Stomach (tissue), 9 donors: ENCODE data around the gene NRIP3. TPM values are rescaled to one million over a fixed set of nuclear protein-coding genes. Genes with fewer than 3 reads are reported as not detected.
A peak's percentile ranks its signal among the peaks of the same experiment; 100 is the strongest.

Experiments
- DNase-seq, 2 donors: peaks; one replicate each; pipeline versions ENCODE4 v3.0.0 to v3.0.0-alpha.2; 2013 to 2019
- H3K27ac ChIP-seq, 5 donors: fragments of 200-600 bp in 4 of 5; sonication (generic) in 4 of 5; one replicate each; pipeline ENCODE4 v1.5.1; 2013 to 2019; ENCODE audit warnings: mild to moderate bottlenecking in 1 of 5, moderate library complexity in 1 of 5
- H3K27me3 ChIP-seq, 3 donors: fragments of 200-600 bp; sonication (generic); one replicate each; pipeline ENCODE4 v1.5.1; 2017 to 2019; ENCODE audit warnings: mixed run types in 1 of 3
- H3K36me3 ChIP-seq, 4 donors: fragments of 200-600 bp; sonication (generic); 1 replicate in 3 of 4; 2 replicates in 1 of 4; pipeline ENCODE4 v1.5.1; 2016 to 2019
- H3K4me1 ChIP-seq, 4 donors: fragments of 200-600 bp; sonication (generic); one replicate each; pipeline ENCODE4 v1.5.1; 2016 to 2019
- H3K4me3 ChIP-seq, 4 donors: fragments of 200-600 bp; sonication (generic) in 3 of 4; one replicate each; pipeline ENCODE4 v1.5.1; 2016 to 2019; ENCODE audit warnings: mild to moderate bottlenecking in 1 of 4
- H3K9me3 ChIP-seq, 4 donors: fragments of 200-600 bp; sonication (generic); one replicate each; pipeline ENCODE4 v1.5.1; 2016 to 2019
- CTCF ChIP-seq, 7 experiments: fragments of 450-650 bp in 4 of 7; fragments of 200-600 bp in 3 of 7; sonication (generic) in 3 of 7; IDR thresholded peaks; one replicate each; pipeline ENCODE4 v1.5.1; 2016 to 2019; ENCODE audit warnings: antibody characterized with exemption in 7 of 7, control low read depth in 2 of 7, mild to moderate bottlenecking in 1 of 7
- EP300 ChIP-seq: sonication (generic); formaldehyde crosslinking; IDR thresholded peaks from one replicate; pipeline ENCODE4 v1.6.1; 2017; ENCODE audit warnings: antibody characterized with exemption
- POLR2A ChIP-seq, 4 donors: fragments of 450-650 bp; IDR thresholded peaks; one replicate each; pipeline ENCODE4 v1.6.1; 2016; ENCODE audit warnings: antibody characterized with exemption in 4 of 4, control low read depth in 2 of 4, mild to moderate bottlenecking in 1 of 4, moderate library complexity in 1 of 4
- POLR2AphosphoS5 ChIP-seq, 3 donors: sonication (generic); formaldehyde crosslinking; IDR thresholded peaks; one replicate each; pipeline ENCODE4 v1.6.1; 2016; ENCODE audit warnings: antibody characterized with exemption in 3 of 3
- WGBS, 5 donors: extraction: QIAGEN DNeasy Blood & Tissue Kit in 3 of 5; methylation state at CpG; one replicate each; pipeline versions ENCODE4 v1.1.5 to v1.1.7; 2013 to 2018; 5-methylcytosine and 5-hydroxymethylcytosine counted together
- intact Hi-C: fragments of 100-400 bp; cut with DNase I; formaldehyde crosslinking; loops from one replicate; pipeline ENCODE4 v1.15.1; 2023; ENCODE audit warnings: low total_unique reads
- polyA plus RNA-seq, 3 donors: library from polyadenylated mRNA; stranded (reverse); fragments of 200-250 nt; gene quantifications; one replicate each; pipeline ENCODE4 v1.2.3, GENCODE V29; 2013
- total RNA-seq, 5 donors: library from RNA; depleted of rRNA; stranded (reverse); fragments of >200 nt; gene quantifications; one replicate each; pipeline versions ENCODE4 v1.1.0 to v1.2.3, GENCODE V29; 2014 to 2016
- donor health status: healthy with polysubstance abuse.
- donor health status: Bipolar disorder and iron deficiency.
- donor health status: healthy.

Gene NRIP3
- total and polyA plus RNA-seq, 8 donors, result 0.33 to 3.9 (median 1.6) TPM; not detected in 2

- DNase-seq, result peak in 1 of 2 donors; percentile 65
- no peaks in the 10 kb centered on the region for H3K36me3 ChIP-seq
- peaks cover 6 to 38% (median 27%) of the 10 kb centered on the region in 4 donors for H3K4me1 ChIP-seq
- no peaks in the 10 kb centered on the region for H3K9me3 ChIP-seq
- no peaks in the 10 kb centered on the region for H3K27me3 ChIP-seq
- 74 to 87% (median 79%) methylated on average over 4 of the region's 4 CpGs for WGBS, 5 donors
- intact Hi-C loops, result no loop called here
- H3K4me3 ChIP-seq, result no peak overlapping the region
- H3K27ac ChIP-seq, result peak overlapping the region in 4 of 5 donors; percentile 52 to 81 (median 68)
- TF ChIP-seq CTCF (IDR thresholded peaks at IDR 0.05) (no peak), EP300 (no peak), POLR2A (IDR thresholded peaks at IDR 0.05) (no peak), POLR2AphosphoS5 (IDR thresholded peaks at IDR 0.05) (no peak)
Measured at GRCh38 chr11:9046481-9046880, 42.7 kb upstream of the NRIP3 start.

DNA sequence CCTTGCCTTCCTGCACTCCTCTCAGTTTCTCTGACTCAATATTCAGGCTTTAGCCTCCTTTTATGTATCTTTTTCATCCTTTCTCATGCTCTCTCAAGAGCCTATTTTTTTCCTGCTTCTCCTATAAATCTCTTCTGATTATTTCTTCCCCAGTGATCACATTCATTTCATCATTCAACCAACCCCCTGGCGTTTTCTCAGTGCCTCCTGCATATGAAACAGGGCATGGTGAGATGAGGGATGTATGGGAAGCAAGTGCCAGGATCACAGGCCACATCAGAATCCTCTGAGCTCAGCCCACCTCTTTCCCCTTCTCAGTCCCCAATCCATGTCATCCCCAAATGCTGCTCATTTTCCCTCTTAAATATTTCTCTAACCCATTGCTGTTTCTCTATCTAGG lies 38.7 kb upstream of the NRIP3 start:
- intact Hi-C loops, result no loop called here
- Histone ChIP-seq H3K4me1 (peaks cover 4 to 15% (median 10%) of the 10 kb centered on the region in 4 donors), H3K9me3 (no peaks in the 10 kb centered on the region), H3K36me3 (peaks cover 0 to 8% (median 2%) of the 10 kb centered on the region in 4 donors), H3K4me3 (no peak overlapping the region), H3K27ac (no peak overlapping the region), H3K27me3 (no peaks in the 10 kb centered on the region)
- no peak for DNase-seq
- TF ChIP-seq POLR2AphosphoS5 (IDR thresholded peaks at IDR 0.05) (no peak), POLR2A (IDR thresholded peaks at IDR 0.05) (no peak), EP300 (no peak), CTCF (IDR thresholded peaks at IDR 0.05) (no peak)
- WGBS, 5 donors, result 57 to 86% (median 69%) methylated on average over 1 of the region's 1 CpG

DNA sequence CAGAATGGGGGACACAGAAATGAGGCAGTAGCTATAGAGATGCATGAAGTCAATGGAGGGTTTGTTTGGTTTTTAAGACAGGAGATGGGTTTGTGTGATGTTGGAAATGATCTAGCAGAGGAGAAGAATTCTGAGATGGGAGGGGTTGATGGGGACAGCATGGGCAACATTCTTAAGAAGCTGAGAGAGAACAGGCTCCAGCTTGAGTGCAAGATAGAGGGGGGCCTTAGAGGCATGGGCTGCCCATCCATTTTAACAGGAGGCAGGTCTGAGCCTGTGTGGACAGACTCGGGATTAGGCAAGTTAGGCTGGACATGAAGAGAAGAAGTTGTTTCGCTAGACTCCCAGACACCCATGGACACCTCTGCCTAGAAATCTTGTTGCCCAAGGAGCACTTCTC lies 37.9 kb upstream of the NRIP3 start:
- H3K4me1 ChIP-seq, result peaks cover 0 to 8% (median 4%) of the 10 kb centered on the region in 4 donors
- DNase-seq, result no peak
- no peak overlapping the region for H3K4me3 ChIP-seq
- no peaks in the 10 kb centered on the region for H3K27me3 ChIP-seq
- H3K27ac ChIP-seq, result no peak overlapping the region
- peaks cover 0 to 8% (median 2%) of the 10 kb centered on the region in 4 donors for H3K36me3 ChIP-seq
- intact Hi-C loops, result no loop called here
- no peaks in the 10 kb centered on the region for H3K9me3 ChIP-seq
- 70 to 90% (median 89%) methylated on average over 2 of the region's 2 CpGs for WGBS, 5 donors
- TF ChIP-seq POLR2A (IDR thresholded peaks at IDR 0.05), result no peak
- no peak for TF ChIP-seq CTCF (IDR thresholded peaks at IDR 0.05)
- no peak for TF ChIP-seq EP300
- TF ChIP-seq POLR2AphosphoS5 (IDR thresholded peaks at IDR 0.05), result no peak

GRCh38 chr11:9040410-9040809 lies 36.6 kb upstream of the NRIP3 start:
- WGBS, 5 donors, result 86 to 93% (median 92%) methylated on average over 10 of the region's 10 CpGs

More at GRCh38 chr11:9040410-9040809, 36.6 kb upstream of the NRIP3 start:
- Histone ChIP-seq H3K36me3 (peaks cover 0 to 8% (median 2%) of the 10 kb centered on the region in 4 donors), H3K4me3 (no peak overlapping the region), H3K27me3 (no peaks in the 10 kb centered on the region), H3K9me3 (no peaks in the 10 kb centered on the region), H3K4me1 (no peaks in the 10 kb centered on the region), H3K27ac (no peak overlapping the region)
- DNase-seq, result no peak
- intact Hi-C loops, result no loop called here
- no peak for TF ChIP-seq CTCF (IDR thresholded peaks at IDR 0.05)
- TF ChIP-seq POLR2AphosphoS5 (IDR thresholded peaks at IDR 0.05), result no peak
- TF ChIP-seq EP300, result no peak
- no peak for TF ChIP-seq POLR2A (IDR thresholded peaks at IDR 0.05)
